Left lung (tissue), 10 donors: ENCODE measurements around the gene PRODH2. TPM values are rescaled to one million over a fixed set of nuclear protein-coding genes. Genes with fewer than 3 reads are reported as not detected.

Experiments used
- ATAC-seq: fragments of 200-7000 bp; cut with Tn5 transposase; one replicate; pipeline ENCODE4 v1.9.1; 2020; ENCODE audit warnings: moderate library complexity
- DNase-seq, 4 donors: peaks; one replicate each; pipeline ENCODE4 v3.0.0-alpha.2; 2013 to 2020
- H3K27ac ChIP-seq, 2 donors: fragments of 200-600 bp; sonication (generic) in 1 of 2; one replicate each; pipeline versions ENCODE4 v1.5.0 to v1.8.0; 2020 to 2021
- H3K27me3 ChIP-seq, 2 donors: fragments of 200-600 bp; sonication (generic) in 1 of 2; one replicate each; pipeline versions ENCODE4 v1.5.0 to v1.8.0; 2020 to 2021
- H3K36me3 ChIP-seq, 2 donors: fragments of 200-600 bp; sonication (generic) in 1 of 2; one replicate each; pipeline versions ENCODE4 v1.5.0 to v1.8.0; 2020 to 2021
- H3K4me1 ChIP-seq, 2 donors: fragments of 200-600 bp; one replicate each; pipeline ENCODE4 v1.8.0; 2021
- H3K4me3 ChIP-seq, 2 donors: fragments of 200-600 bp; sonication (generic) in 1 of 2; one replicate each; pipeline versions ENCODE4 v1.5.0 to v1.8.0; 2020 to 2021; ENCODE audit warnings: mild to moderate bottlenecking in 1 of 2
- H3K9me3 ChIP-seq, 2 donors: fragments of 200-600 bp; sonication (generic) in 1 of 2; one replicate each; pipeline versions ENCODE4 v1.5.0 to v1.8.0; 2020 to 2021
- intact Hi-C, 2 donors: fragments of 100-400 bp; cut with DNase I; formaldehyde crosslinking; loops; one replicate each; pipeline versions ENCODE4 v1.11.2 to v1.14.2; 2022
- polyA plus RNA-seq, 6 donors: library from polyadenylated mRNA; unstranded; fragments of 120-200 nt; gene quantifications; one replicate each; pipeline ENCODE4 v1.2.1, GENCODE V29; 2013; ENCODE audit not compliant: insufficient read length in 6 of 6
- total RNA-seq, 2 donors: library from RNA; stranded (reverse); fragmentation: NEBNext Ultra II Directional; extraction: Animal tissue kit (Norgen Biotek cat#: 25700); gene quantifications; one replicate each; pipeline ENCODE4 v1.2.1, GENCODE V29; 2021
- TF ChIP-seq, protein P1 (sequence below), 2 donors: fragments of 200-600 bp; sonication (generic) in 1 of 2; IDR thresholded peaks; one replicate each; pipeline versions ENCODE4 v1.5.0 to v1.8.0; 2021; ENCODE audit warnings: antibody characterized with exemption in 2 of 2
- donor health status: DM: no; HTN: yes; CAD: no.
- donor health status: DM: no; HTN: no; CAD: no.

PRODH2 gene
- total and polyA plus RNA-seq, 8 donors: 0.15 to 0.31 (median 0.16) TPM; not detected in 5

GRCh38 chr19:35750167-35750566, 62.5 kb downstream of the PRODH2 start:
- H3K9me3 ChIP-seq: no peaks in the 10 kb centered on the region
- DNase-seq: no peak
- no peak overlapping the region for H3K4me3 ChIP-seq
- H3K27me3 ChIP-seq: peaks cover 0 to 2% of the 10 kb centered on the region in 2 donors
- H3K36me3 ChIP-seq: peaks cover 0 to 32% of the 10 kb centered on the region in 2 donors
- H3K4me1 ChIP-seq: peaks cover 10 to 41% of the 10 kb centered on the region in 2 donors
- intact Hi-C loops: no loop called here
- TF ChIP-seq, protein P1, sequence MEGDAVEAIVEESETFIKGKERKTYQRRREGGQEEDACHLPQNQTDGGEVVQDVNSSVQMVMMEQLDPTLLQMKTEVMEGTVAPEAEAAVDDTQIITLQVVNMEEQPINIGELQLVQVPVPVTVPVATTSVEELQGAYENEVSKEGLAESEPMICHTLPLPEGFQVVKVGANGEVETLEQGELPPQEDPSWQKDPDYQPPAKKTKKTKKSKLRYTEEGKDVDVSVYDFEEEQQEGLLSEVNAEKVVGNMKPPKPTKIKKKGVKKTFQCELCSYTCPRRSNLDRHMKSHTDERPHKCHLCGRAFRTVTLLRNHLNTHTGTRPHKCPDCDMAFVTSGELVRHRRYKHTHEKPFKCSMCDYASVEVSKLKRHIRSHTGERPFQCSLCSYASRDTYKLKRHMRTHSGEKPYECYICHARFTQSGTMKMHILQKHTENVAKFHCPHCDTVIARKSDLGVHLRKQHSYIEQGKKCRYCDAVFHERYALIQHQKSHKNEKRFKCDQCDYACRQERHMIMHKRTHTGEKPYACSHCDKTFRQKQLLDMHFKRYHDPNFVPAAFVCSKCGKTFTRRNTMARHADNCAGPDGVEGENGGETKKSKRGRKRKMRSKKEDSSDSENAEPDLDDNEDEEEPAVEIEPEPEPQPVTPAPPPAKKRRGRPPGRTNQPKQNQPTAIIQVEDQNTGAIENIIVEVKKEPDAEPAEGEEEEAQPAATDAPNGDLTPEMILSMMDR (IDR thresholded peaks at IDR 0.05): no peak
- no peak for ATAC-seq
- H3K27ac ChIP-seq: no peak overlapping the region

Other genes with a start within 250 kb of the PRODH2 start
- gene ATP4A, start 249.2 kb downstream of the PRODH2 start, total RNA-seq: not detected
- gene ATP4A, start 249.2 kb downstream of the PRODH2 start, polyA plus RNA-seq: not detected
- not detected for gene PMIS2, start 226.7 kb downstream of the PRODH2 start, total RNA-seq
- not detected for gene PMIS2, start 226.7 kb downstream of the PRODH2 start, polyA plus RNA-seq
- gene HAUS5, start 200.1 kb downstream of the PRODH2 start, total RNA-seq: 10 to 100 TPM; 12.1 to 12.7 TPM
- 10 to 100 TPM; 22.5 to 32.7 (median 26.7) TPM for gene HAUS5, start 200.1 kb downstream of the PRODH2 start, polyA plus RNA-seq
- gene RBM42, start 183.8 kb downstream of the PRODH2 start, total RNA-seq: 10 to 100 TPM; 57.8 to 64.1 TPM
- 10 to 100 TPM; 48.4 to 67.0 (median 61.3) TPM for gene RBM42, start 183.8 kb downstream of the PRODH2 start, polyA plus RNA-seq
- gene ETV2, start 171.1 kb downstream of the PRODH2 start, total RNA-seq: 1 to 10 TPM in 1 of 2 donors, under 1 TPM in 1; 0.79 to 1.0 TPM
- 1 to 10 TPM; 1.5 to 3.5 (median 2.2) TPM for gene ETV2, start 171.1 kb downstream of the PRODH2 start, polyA plus RNA-seq
- gene COX6B1, start 164.5 kb downstream of the PRODH2 start, total RNA-seq: 100 to 1,000 TPM; 291 to 295 TPM
- 100 to 1,000 TPM; 199 to 261 (median 234) TPM for gene COX6B1, start 164.5 kb downstream of the PRODH2 start, polyA plus RNA-seq
- gene UPK1A, start 146.3 kb downstream of the PRODH2 start, total RNA-seq: not detected
- gene UPK1A, start 146.3 kb downstream of the PRODH2 start, polyA plus RNA-seq: under 1 TPM in 4 of 6 donors, not detected in 2; 0.18 to 0.48 (median 0.30) TPM
- gene ZBTB32, start 108.3 kb downstream of the PRODH2 start, total RNA-seq: under 1 TPM; 0.15 to 0.31 TPM
- under 1 TPM; 0.32 to 0.94 (median 0.50) TPM for gene ZBTB32, start 108.3 kb downstream of the PRODH2 start, polyA plus RNA-seq
- gene KMT2B, start 94.8 kb downstream of the PRODH2 start, total RNA-seq: 10 to 100 TPM; 29.4 to 39.1 TPM
- 10 to 100 TPM; 27.9 to 38.0 (median 33.9) TPM for gene KMT2B, start 94.8 kb downstream of the PRODH2 start, polyA plus RNA-seq
- gene IGFLR1, start 70.4 kb downstream of the PRODH2 start, total RNA-seq: 10 to 100 TPM; 14.1 to 25.8 TPM
- gene IGFLR1, start 70.4 kb downstream of the PRODH2 start, polyA plus RNA-seq: 1 to 10 TPM; 2.0 to 6.1 (median 5.1) TPM
- gene U2AF1L4, start 67.4 kb downstream of the PRODH2 start, total RNA-seq: 10 to 100 TPM; 15.2 to 16.6 TPM
- gene U2AF1L4, start 67.4 kb downstream of the PRODH2 start, polyA plus RNA-seq: 10 to 100 TPM; 16.0 to 20.5 (median 17.7) TPM
- gene PSENEN, start 67.2 kb downstream of the PRODH2 start, total RNA-seq: 10 to 100 TPM; 59.6 to 90.3 TPM
- gene PSENEN, start 67.2 kb downstream of the PRODH2 start, polyA plus RNA-seq: 10 to 100 TPM; 39.6 to 59.7 (median 46.9) TPM
- gene LIN37, start 64.3 kb downstream of the PRODH2 start, total RNA-seq: 1 to 10 TPM; 6.6 to 9.9 TPM
- 10 to 100 TPM; 11.0 to 14.5 (median 12.7) TPM for gene LIN37, start 64.3 kb downstream of the PRODH2 start, polyA plus RNA-seq
- 10 to 100 TPM; 38.3 to 39.7 TPM for gene HSPB6, start 55.8 kb downstream of the PRODH2 start, total RNA-seq
- 10 to 100 TPM; 51.8 to 91.7 (median 71.3) TPM for gene HSPB6, start 55.8 kb downstream of the PRODH2 start, polyA plus RNA-seq
- 10 to 100 TPM; 21.8 to 22.2 TPM for gene PROSER3, start 54.7 kb downstream of the PRODH2 start, total RNA-seq
- gene PROSER3, start 54.7 kb downstream of the PRODH2 start, polyA plus RNA-seq: 10 to 100 TPM; 19.0 to 21.4 (median 20.8) TPM
- gene ARHGAP33, start 37.3 kb downstream of the PRODH2 start, total RNA-seq: 10 to 100 TPM; 11.4 to 11.9 TPM
- 10 to 100 TPM; 23.7 to 35.6 (median 29.4) TPM for gene ARHGAP33, start 37.3 kb downstream of the PRODH2 start, polyA plus RNA-seq
- under 1 TPM in 1 of 2 donors, not detected in 1; 0.08 TPM for gene NPHS1, start 39.7 kb upstream of the PRODH2 start, total RNA-seq
- gene NPHS1, start 39.7 kb upstream of the PRODH2 start, polyA plus RNA-seq: 1 to 10 TPM in 3 of 6 donors, under 1 TPM in 3; 0.45 to 2.0 (median 1.0) TPM
- gene KIRREL2, start 44.1 kb upstream of the PRODH2 start, total RNA-seq: under 1 TPM in 1 of 2 donors, not detected in 1; 0.08 TPM
- 1 to 10 TPM in 5 of 6 donors, under 1 TPM in 1; 0.76 to 3.5 (median 2.4) TPM for gene KIRREL2, start 44.1 kb upstream of the PRODH2 start, polyA plus RNA-seq
- gene APLP1, start 55.7 kb upstream of the PRODH2 start, total RNA-seq: 1 to 10 TPM; 3.0 to 8.6 TPM
- gene APLP1, start 55.7 kb upstream of the PRODH2 start, polyA plus RNA-seq: 10 to 100 TPM in 1 of 6 donors, 1 to 10 TPM in 5; 8.0 to 11.0 (median 9.3) TPM
- gene NFKBID, start 87.7 kb upstream of the PRODH2 start, total RNA-seq: 10 to 100 TPM; 11.8 to 19.1 TPM
- gene NFKBID, start 87.7 kb upstream of the PRODH2 start, polyA plus RNA-seq: 1 to 10 TPM; 3.7 to 9.5 (median 7.2) TPM
- gene HCST, start 89.7 kb upstream of the PRODH2 start, total RNA-seq: 10 to 100 TPM; 24.7 to 26.0 TPM
- gene HCST, start 89.7 kb upstream of the PRODH2 start, polyA plus RNA-seq: 1 to 10 TPM; 3.6 to 5.9 (median 4.4) TPM
- gene TYROBP, start 95.5 kb upstream of the PRODH2 start, total RNA-seq: 100 to 1,000 TPM; 205 to 407 TPM
- 10 to 100 TPM; 12.3 to 15.7 (median 13.3) TPM for gene TYROBP, start 95.5 kb upstream of the PRODH2 start, polyA plus RNA-seq
- 10 to 100 TPM; 12.2 to 14.8 TPM for gene LRFN3, start 123.5 kb upstream of the PRODH2 start, total RNA-seq
- gene LRFN3, start 123.5 kb upstream of the PRODH2 start, polyA plus RNA-seq: 10 to 100 TPM in 3 of 6 donors, 1 to 10 TPM in 3; 8.0 to 13.6 (median 11.1) TPM
- 10 to 100 TPM; 14.0 to 16.5 TPM for gene SDHAF1, start 182.3 kb upstream of the PRODH2 start, total RNA-seq
- gene SDHAF1, start 182.3 kb upstream of the PRODH2 start, polyA plus RNA-seq: 10 to 100 TPM in 5 of 6 donors, 1 to 10 TPM in 1; 9.4 to 13.3 (median 10.9) TPM
- gene SYNE4, start 196.0 kb upstream of the PRODH2 start, total RNA-seq: 10 to 100 TPM; 11.2 to 13.1 TPM
- 10 to 100 TPM in 1 of 6 donors, 1 to 10 TPM in 5; 6.8 to 10.4 (median 8.2) TPM for gene SYNE4, start 196.0 kb upstream of the PRODH2 start, polyA plus RNA-seq
- gene ALKBH6, start 201.4 kb upstream of the PRODH2 start, total RNA-seq: 10 to 100 TPM; 19.3 to 22.7 TPM
- 10 to 100 TPM; 16.8 to 21.0 (median 19.2) TPM for gene ALKBH6, start 201.4 kb upstream of the PRODH2 start, polyA plus RNA-seq
- 10 to 100 TPM in 1 of 2 donors, 1 to 10 TPM in 1; 5.8 to 16.6 TPM for gene CLIP3, start 220.0 kb upstream of the PRODH2 start, total RNA-seq
- 10 to 100 TPM; 22.4 to 33.0 (median 31.5) TPM for gene CLIP3, start 220.0 kb upstream of the PRODH2 start, polyA plus RNA-seq
- gene THAP8, start 241.4 kb upstream of the PRODH2 start, total RNA-seq: 1 to 10 TPM; 7.1 to 7.2 TPM
- 1 to 10 TPM; 5.7 to 8.4 (median 6.9) TPM for gene THAP8, start 241.4 kb upstream of the PRODH2 start, polyA plus RNA-seq
- gene WDR62, start 242.1 kb upstream of the PRODH2 start, total RNA-seq: 1 to 10 TPM; 3.7 to 4.3 TPM
- gene WDR62, start 242.1 kb upstream of the PRODH2 start, polyA plus RNA-seq: 1 to 10 TPM; 4.0 to 6.7 (median 4.5) TPM